ENCODE results near the gene ENOPH1.

DNA sequence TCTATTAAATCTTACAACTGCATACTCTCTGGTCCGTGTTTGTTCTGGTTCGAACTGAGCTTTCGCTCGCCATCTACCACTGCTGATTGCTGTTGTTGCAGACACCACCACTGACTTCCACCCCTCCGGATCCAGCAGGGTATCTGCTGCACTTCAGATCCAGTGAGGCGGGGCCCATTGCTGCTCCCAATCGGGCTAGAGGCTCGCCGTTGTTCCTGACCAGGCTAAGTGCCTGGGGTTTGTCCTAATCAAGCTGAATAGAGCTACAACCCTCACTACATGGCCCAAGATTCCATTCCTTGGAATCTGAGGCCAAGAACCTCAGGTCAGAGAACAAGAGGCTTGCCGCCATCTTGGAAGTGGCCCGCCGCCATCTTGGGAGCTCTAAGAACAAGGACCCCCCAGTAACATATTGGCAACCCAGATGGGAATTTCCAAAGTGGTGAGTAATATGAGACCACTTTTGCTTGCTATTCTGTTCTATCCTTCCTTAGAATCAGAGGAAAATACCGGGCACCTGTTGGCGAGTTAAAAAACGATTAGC lies 43.3 kb downstream of the ENOPH1 start:
- TF ChIP-seq EZH2 (IDR thresholded peaks at IDR 0.05; ENCODE audit: borderline replicate concordance, low read length) (no peak), CTCF (IDR thresholded peaks at IDR 0.05; ENCODE audit: low read length) (no peak)
